Tibial artery (tissue), 4 donors: Measurements from ENCODE around the gene ABHD4.

ENCODE experiments used
- DNase-seq, 2 donors: peaks; one replicate each; pipeline ENCODE4 v3.0.0-alpha.2; 2019
- H3K27ac ChIP-seq, 2 donors: fragments of 200-600 bp; sonication (generic) in 1 of 2; 1 replicate in 1 of 2; 2 replicates in 1 of 2; pipeline ENCODE4 v1.5.1; 2018 to 2019; ENCODE audit warnings: mild to moderate bottlenecking in 1 of 2
- H3K27me3 ChIP-seq, 2 donors: fragments of 200-600 bp; sonication (generic) in 1 of 2; one replicate each; pipeline versions ENCODE4 v1.5.1 to v1.6.0; 2016 to 2019
- H3K36me3 ChIP-seq, 3 donors: fragments of 200-600 bp; sonication (generic) in 2 of 3; one replicate each; pipeline ENCODE4 v1.5.1; 2016 to 2019; ENCODE audit warnings: mild to moderate bottlenecking in 2 of 3
- H3K4me1 ChIP-seq, 4 donors: fragments of 200-600 bp; sonication (generic) in 2 of 4; 1 replicate in 3 of 4; 2 replicates in 1 of 4; pipeline ENCODE4 v1.5.1; 2016 to 2019
- H3K4me3 ChIP-seq, 2 donors: fragments of 200-600 bp; sonication (generic) in 1 of 2; 1 replicate in 1 of 2; 2 replicates in 1 of 2; pipeline ENCODE4 v1.5.1; 2018 to 2019; ENCODE audit warnings: mild to moderate bottlenecking in 2 of 2
- H3K9me3 ChIP-seq, 3 donors: fragments of 200-600 bp; sonication (generic) in 1 of 3; one replicate each; pipeline ENCODE4 v1.5.1; 2016 to 2019
- intact Hi-C: fragments of 100-400 bp; cut with DNase I; formaldehyde crosslinking; loops from one replicate; pipeline ENCODE4 v1.15.0; 2023; ENCODE audit warnings: low total_unique reads
- TF ChIP-seq, protein P1 (sequence below), 2 experiments: fragments of 200-600 bp in 1 of 2; fragments of 450-650 bp in 1 of 2; IDR thresholded peaks; one replicate each; pipeline ENCODE4 v1.5.1; 2017 to 2019; ENCODE audit warnings: antibody characterized with exemption in 2 of 2, mild to moderate bottlenecking in 1 of 2, moderate library complexity in 1 of 2

ABHD4 gene

DNA sequence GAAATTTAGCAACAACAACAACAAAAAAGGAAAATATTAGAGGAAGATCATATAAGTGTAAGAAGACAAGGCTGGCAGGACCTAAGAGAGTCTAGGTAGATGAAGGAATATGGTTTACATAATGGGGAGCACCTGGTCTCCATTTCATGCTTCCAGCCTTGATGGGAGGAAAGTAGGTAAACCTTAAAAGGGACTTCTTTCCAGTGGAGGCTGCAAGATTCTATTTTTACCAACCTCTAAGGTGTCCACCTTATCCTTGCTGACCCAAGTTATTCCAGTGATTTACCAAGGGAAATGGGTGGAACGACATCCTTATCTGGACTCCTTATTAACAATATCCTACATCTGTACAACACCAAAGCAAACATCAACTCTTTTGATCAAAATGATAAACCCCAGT is 39.1 kb upstream of the ABHD4 start:
- H3K9me3 ChIP-seq = no peaks in the 10 kb centered on the region
- H3K27ac ChIP-seq = no peak overlapping the region
- H3K4me3 ChIP-seq = no peak overlapping the region
- peaks cover 0 to 33% (median 17%) of the 10 kb centered on the region in 4 donors for H3K4me1 ChIP-seq
- H3K27me3 ChIP-seq = no peaks in the 10 kb centered on the region
- TF ChIP-seq, protein P1, sequence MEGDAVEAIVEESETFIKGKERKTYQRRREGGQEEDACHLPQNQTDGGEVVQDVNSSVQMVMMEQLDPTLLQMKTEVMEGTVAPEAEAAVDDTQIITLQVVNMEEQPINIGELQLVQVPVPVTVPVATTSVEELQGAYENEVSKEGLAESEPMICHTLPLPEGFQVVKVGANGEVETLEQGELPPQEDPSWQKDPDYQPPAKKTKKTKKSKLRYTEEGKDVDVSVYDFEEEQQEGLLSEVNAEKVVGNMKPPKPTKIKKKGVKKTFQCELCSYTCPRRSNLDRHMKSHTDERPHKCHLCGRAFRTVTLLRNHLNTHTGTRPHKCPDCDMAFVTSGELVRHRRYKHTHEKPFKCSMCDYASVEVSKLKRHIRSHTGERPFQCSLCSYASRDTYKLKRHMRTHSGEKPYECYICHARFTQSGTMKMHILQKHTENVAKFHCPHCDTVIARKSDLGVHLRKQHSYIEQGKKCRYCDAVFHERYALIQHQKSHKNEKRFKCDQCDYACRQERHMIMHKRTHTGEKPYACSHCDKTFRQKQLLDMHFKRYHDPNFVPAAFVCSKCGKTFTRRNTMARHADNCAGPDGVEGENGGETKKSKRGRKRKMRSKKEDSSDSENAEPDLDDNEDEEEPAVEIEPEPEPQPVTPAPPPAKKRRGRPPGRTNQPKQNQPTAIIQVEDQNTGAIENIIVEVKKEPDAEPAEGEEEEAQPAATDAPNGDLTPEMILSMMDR (IDR thresholded peaks at IDR 0.05) = no peak
- no peak for DNase-seq
- H3K36me3 ChIP-seq = peaks cover 0 to 2% (median 0%) of the 10 kb centered on the region in 3 donors
- intact Hi-C loops = loop anchor here (5.0 to 10.0 kb wide), 2 partner anchors 93 to 296 kb away; no protein-coding TSS in a partner anchor

DNA sequence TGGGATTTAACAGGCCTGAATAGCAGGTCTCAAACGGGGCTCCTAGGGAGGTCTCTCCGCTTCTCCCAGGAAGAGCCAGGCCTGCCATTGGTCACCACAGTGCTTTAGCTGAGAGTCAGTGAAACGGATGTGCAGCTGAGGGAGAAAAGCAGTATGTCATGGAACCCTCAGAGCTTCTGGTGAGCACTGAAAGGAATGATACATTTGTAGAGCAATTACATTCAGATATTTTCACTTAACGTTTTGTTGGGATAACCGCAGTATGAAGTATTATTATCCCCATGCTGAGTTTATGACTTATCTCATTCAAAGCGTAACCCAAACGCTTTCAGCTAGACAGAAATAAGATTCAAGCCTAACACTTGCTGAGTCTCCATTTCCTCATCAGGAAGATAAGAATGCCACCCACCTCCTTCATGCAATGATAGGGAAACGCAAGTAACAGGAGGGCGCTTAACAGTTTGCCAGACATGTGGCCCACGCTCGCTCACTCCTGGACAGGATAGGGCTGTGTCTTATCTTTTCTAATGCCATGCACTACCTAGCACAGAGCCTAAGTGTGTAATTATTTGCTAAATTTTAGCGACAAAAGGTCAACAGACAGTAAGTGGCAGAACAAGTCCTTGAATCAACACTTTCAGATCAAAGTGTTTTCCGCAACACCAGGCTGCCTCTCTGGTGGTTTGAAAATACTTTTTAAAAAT is 37.3 kb upstream of the ABHD4 start:
- peaks cover 0 to 13% (median 0%) of the 10 kb centered on the region in 3 donors for H3K36me3 ChIP-seq
- H3K27me3 ChIP-seq = no peaks in the 10 kb centered on the region
- intact Hi-C loops = loop anchor here (10.0 kb wide), 1 partner anchor 264 kb away; the partner anchor contains the start of gene MRPL52
- H3K4me3 ChIP-seq = no peak overlapping the region
- no peak overlapping the region for H3K27ac ChIP-seq
- DNase-seq = no peak
- H3K4me1 ChIP-seq = peaks cover 0 to 45% (median 25%) of the 10 kb centered on the region in 4 donors
- TF ChIP-seq, protein P1 (IDR thresholded peaks at IDR 0.05) = no peak
- H3K9me3 ChIP-seq = no peaks in the 10 kb centered on the region

DNA sequence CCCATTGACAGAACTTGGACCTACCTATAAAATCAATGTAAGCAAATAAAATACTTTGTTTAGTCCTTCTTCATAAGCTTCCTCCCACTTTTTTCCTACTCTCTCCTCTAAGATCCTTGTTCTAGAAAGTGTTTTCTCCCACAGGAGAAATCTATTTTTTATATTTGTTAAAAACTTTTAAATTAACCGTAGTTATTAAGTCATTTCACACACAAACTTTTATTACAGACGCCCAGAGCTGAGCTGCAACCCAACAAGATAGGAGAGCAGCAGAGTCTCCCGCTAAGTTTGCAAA is 36.8 kb upstream of the ABHD4 start:
- Histone ChIP-seq H3K36me3 (peaks cover 0 to 13% (median 0%) of the 10 kb centered on the region in 3 donors), H3K27me3 (no peaks in the 10 kb centered on the region), H3K4me1 (peaks cover 0 to 48% (median 24%) of the 10 kb centered on the region in 4 donors), H3K27ac (no peak overlapping the region), H3K9me3 (no peaks in the 10 kb centered on the region), H3K4me3 (no peak overlapping the region)
- intact Hi-C loops = loop anchor here (10.0 kb wide), 1 partner anchor 263 kb away; the partner anchor contains the start of gene MRPL52
- DNase-seq = no peak
- TF ChIP-seq, protein P1 (IDR thresholded peaks at IDR 0.05) = no peak

DNA sequence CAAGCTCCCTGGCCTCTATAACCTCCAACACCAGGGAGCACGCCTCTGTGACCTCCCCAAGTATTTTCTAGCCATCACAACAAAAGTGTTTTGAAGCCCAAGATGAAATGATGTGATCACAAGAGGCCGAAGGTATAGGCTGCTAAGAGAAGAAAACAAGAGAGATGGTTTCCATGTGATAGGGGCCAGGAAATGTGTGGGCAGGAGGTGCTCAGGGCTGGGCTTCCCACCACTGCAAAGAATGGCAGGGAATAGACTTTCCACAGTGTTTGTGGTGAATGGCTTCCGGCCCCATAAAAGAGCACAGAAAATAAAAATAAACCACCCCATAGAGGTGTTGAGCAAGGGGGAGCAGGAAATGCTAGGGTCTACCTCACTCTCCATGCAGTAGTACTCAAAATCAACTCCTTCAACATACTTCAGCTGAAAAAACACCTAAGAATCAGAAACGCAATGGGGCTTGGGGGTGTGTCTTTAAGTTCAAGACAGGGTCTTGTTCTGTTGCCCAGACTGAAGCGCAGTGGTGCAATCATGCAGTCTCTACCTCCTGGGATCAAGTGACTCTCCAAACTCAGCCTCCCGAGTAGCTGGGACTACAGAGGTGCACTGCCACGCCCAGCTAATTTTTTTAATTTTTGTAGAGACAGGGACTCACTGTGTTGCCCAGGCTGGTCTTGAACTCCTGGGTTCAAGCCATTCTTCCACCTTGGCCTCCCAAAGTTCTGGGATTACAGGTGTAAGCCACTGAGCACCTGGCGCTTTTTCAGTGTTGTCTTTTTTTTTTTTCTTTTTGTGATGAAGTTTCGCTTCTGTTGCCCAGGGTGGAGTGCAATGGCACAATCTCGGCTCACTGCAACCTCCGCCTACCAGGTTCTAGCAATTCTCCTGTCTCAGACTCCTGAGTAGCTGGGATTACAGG is 36.2 kb upstream of the ABHD4 start:
- Histone ChIP-seq H3K36me3 (peaks cover 0 to 13% (median 0%) of the 10 kb centered on the region in 3 donors), H3K4me1 (peaks cover 0 to 44% (median 19%) of the 10 kb centered on the region in 4 donors)
- intact Hi-C loops = loop anchor here (10.0 kb wide), 1 partner anchor 263 kb away; the partner anchor contains the start of gene MRPL52

DNA sequence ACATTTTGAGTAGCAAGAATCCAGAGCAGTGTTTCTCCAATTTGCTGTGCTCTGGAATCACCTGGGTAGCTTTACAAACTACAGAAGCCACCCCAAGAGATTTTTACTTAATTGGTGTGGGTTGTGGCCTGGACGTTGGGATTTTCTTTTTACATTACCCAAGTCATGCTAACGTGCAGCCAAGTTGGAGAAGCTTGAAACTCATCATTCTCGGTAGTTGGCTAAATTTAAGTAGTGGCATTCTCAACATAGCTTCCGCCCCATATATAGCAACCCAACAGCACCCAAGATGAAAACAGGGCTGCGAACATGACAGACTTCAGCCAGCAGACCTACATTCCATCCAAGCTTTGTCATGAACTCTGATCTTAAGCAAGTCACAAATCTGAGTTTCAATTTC is 34.1 kb upstream of the ABHD4 start:
- Histone ChIP-seq H3K4me1 (peaks cover 0 to 32% (median 13%) of the 10 kb centered on the region in 4 donors), H3K27ac (peak overlapping the region; percentile 9 to 51), H3K36me3 (peaks cover 0 to 18% (median 5%) of the 10 kb centered on the region in 3 donors), H3K4me3 (no peak overlapping the region), H3K9me3 (no peaks in the 10 kb centered on the region), H3K27me3 (no peaks in the 10 kb centered on the region)
- TF ChIP-seq, protein P1 (IDR thresholded peaks at IDR 0.05) = no peak
- intact Hi-C loops = loop anchor here (10.0 kb wide), 1 partner anchor 261 kb away; the partner anchor contains the start of gene MRPL52
- no peak for DNase-seq

More for the DNA sequence above, 36.2 kb upstream of the ABHD4 start:
- Histone ChIP-seq H3K4me3 (no peak overlapping the region), H3K27me3 (no peaks in the 10 kb centered on the region), H3K9me3 (no peaks in the 10 kb centered on the region), H3K27ac (no peak overlapping the region)
- no peak for DNase-seq
- TF ChIP-seq, protein P1 (IDR thresholded peaks at IDR 0.05) = no peak
